ENCODE measurements around the gene MEGF11.

GRCh38 chr15:66138892-66139590 is 114.5 kb downstream of the MEGF11 start:
- TF ChIP-seq YY1 (IDR thresholded peaks at IDR 0.05; ENCODE audit: insufficient read depth, insufficient read length) (no peak), ZNF274 (IDR thresholded peaks at IDR 0.05; ENCODE audit: low read depth, low read length) (no peak), SUZ12 (IDR thresholded peaks at IDR 0.05; ENCODE audit: extremely low read depth, insufficient read depth, insufficient read length) (no peak)
